Stomach (tissue), 9 donors: Measurements from ENCODE around the gene ITSN2. TPM values are rescaled to one million over a fixed set of nuclear protein-coding genes. Genes with fewer than 3 reads are reported as not detected.
A peak's percentile ranks its signal among the peaks of the same experiment; 100 is the strongest.

Experiments
- DNase-seq, 2 donors: peaks; one replicate each; pipeline versions ENCODE4 v3.0.0 to v3.0.0-alpha.2; 2013 to 2019
- H3K27ac ChIP-seq, 5 donors: fragments of 200-600 bp in 4 of 5; sonication (generic) in 4 of 5; one replicate each; pipeline ENCODE4 v1.5.1; 2013 to 2019; ENCODE audit warnings: mild to moderate bottlenecking in 1 of 5, moderate library complexity in 1 of 5
- H3K27me3 ChIP-seq, 3 donors: fragments of 200-600 bp; sonication (generic); one replicate each; pipeline ENCODE4 v1.5.1; 2017 to 2019; ENCODE audit warnings: mixed run types in 1 of 3
- H3K36me3 ChIP-seq, 4 donors: fragments of 200-600 bp; sonication (generic); 1 replicate in 3 of 4; 2 replicates in 1 of 4; pipeline ENCODE4 v1.5.1; 2016 to 2019
- H3K4me1 ChIP-seq, 4 donors: fragments of 200-600 bp; sonication (generic); one replicate each; pipeline ENCODE4 v1.5.1; 2016 to 2019
- H3K4me3 ChIP-seq, 4 donors: fragments of 200-600 bp; sonication (generic) in 3 of 4; one replicate each; pipeline ENCODE4 v1.5.1; 2016 to 2019; ENCODE audit warnings: mild to moderate bottlenecking in 1 of 4
- H3K9me3 ChIP-seq, 4 donors: fragments of 200-600 bp; sonication (generic); one replicate each; pipeline ENCODE4 v1.5.1; 2016 to 2019
- CTCF ChIP-seq, 7 experiments: fragments of 450-650 bp in 4 of 7; fragments of 200-600 bp in 3 of 7; sonication (generic) in 3 of 7; IDR thresholded peaks; one replicate each; pipeline ENCODE4 v1.5.1; 2016 to 2019; ENCODE audit warnings: antibody characterized with exemption in 7 of 7, control low read depth in 2 of 7, mild to moderate bottlenecking in 1 of 7
- EP300 ChIP-seq: sonication (generic); formaldehyde crosslinking; IDR thresholded peaks from one replicate; pipeline ENCODE4 v1.6.1; 2017; ENCODE audit warnings: antibody characterized with exemption
- POLR2A ChIP-seq, 4 donors: fragments of 450-650 bp; IDR thresholded peaks; one replicate each; pipeline ENCODE4 v1.6.1; 2016; ENCODE audit warnings: antibody characterized with exemption in 4 of 4, control low read depth in 2 of 4, mild to moderate bottlenecking in 1 of 4, moderate library complexity in 1 of 4
- POLR2AphosphoS5 ChIP-seq, 3 donors: sonication (generic); formaldehyde crosslinking; IDR thresholded peaks; one replicate each; pipeline ENCODE4 v1.6.1; 2016; ENCODE audit warnings: antibody characterized with exemption in 3 of 3
- WGBS, 5 donors: extraction: QIAGEN DNeasy Blood & Tissue Kit in 3 of 5; methylation state at CpG; one replicate each; pipeline versions ENCODE4 v1.1.5 to v1.1.7; 2013 to 2018; 5-methylcytosine and 5-hydroxymethylcytosine counted together
- intact Hi-C: fragments of 100-400 bp; cut with DNase I; formaldehyde crosslinking; loops from one replicate; pipeline ENCODE4 v1.15.1; 2023; ENCODE audit warnings: low total_unique reads
- polyA plus RNA-seq, 3 donors: library from polyadenylated mRNA; stranded (reverse); fragments of 200-250 nt; gene quantifications; one replicate each; pipeline ENCODE4 v1.2.3, GENCODE V29; 2013
- total RNA-seq, 5 donors: library from RNA; depleted of rRNA; stranded (reverse); fragments of >200 nt; gene quantifications; one replicate each; pipeline versions ENCODE4 v1.1.0 to v1.2.3, GENCODE V29; 2014 to 2016
- donor health status: healthy with polysubstance abuse.
- donor health status: Bipolar disorder and iron deficiency.
- donor health status: healthy.

The ITSN2 gene
- total and polyA plus RNA-seq, 8 donors: 14.6 to 216 (median 44.9) TPM

- TF ChIP-seq EP300: no peak
- TF ChIP-seq CTCF (IDR thresholded peaks at IDR 0.05): no peak
- no peak for TF ChIP-seq POLR2AphosphoS5 (IDR thresholded peaks at IDR 0.05)
- TF ChIP-seq POLR2A (IDR thresholded peaks at IDR 0.05): no peak
- Histone ChIP-seq H3K27ac (peak overlapping the region in 4 of 5 donors; percentile 55 to 78 (median 68)), H3K4me3 (no peak overlapping the region), H3K36me3 (no peaks in the 10 kb centered on the region), H3K9me3 (no peaks in the 10 kb centered on the region), H3K4me1 (peaks cover 16 to 26% (median 20%) of the 10 kb centered on the region in 4 donors), H3K27me3 (no peaks in the 10 kb centered on the region)
- 9 to 24% (median 17%) methylated on average over 5 of the region's 5 CpGs for WGBS, 5 donors
- no peak for DNase-seq
- intact Hi-C loops: no loop called here
These were observed 5.5 kb upstream of the ITSN2 start for GRCh38 chr2:24365826-24366225.

GRCh38 chr2:24365051-24365450 is 4.7 kb upstream of the ITSN2 start:
- peak overlapping the region; percentile 3 to 78 (median 60) for H3K27ac ChIP-seq
- intact Hi-C loops: no loop called here
- no peak overlapping the region for H3K4me3 ChIP-seq
- peak; percentile 34 to 87 (median 46) for TF ChIP-seq POLR2AphosphoS5 (IDR thresholded peaks at IDR 0.05)
- TF ChIP-seq EP300: no peak
- H3K9me3 ChIP-seq: no peaks in the 10 kb centered on the region
- no peaks in the 10 kb centered on the region for H3K27me3 ChIP-seq
- peaks cover 16 to 28% (median 21%) of the 10 kb centered on the region in 4 donors for H3K4me1 ChIP-seq
- WGBS, 5 donors: 10 to 21% (median 15%) methylated on average over 7 of the region's 7 CpGs
- DNase-seq: peak; percentile 84 to 90
- no peaks in the 10 kb centered on the region for H3K36me3 ChIP-seq

- H3K36me3 ChIP-seq: no peaks in the 10 kb centered on the region
- TF ChIP-seq EP300 (no peak), CTCF (IDR thresholded peaks at IDR 0.05) (no peak), POLR2AphosphoS5 (IDR thresholded peaks at IDR 0.05) (no peak), POLR2A (IDR thresholded peaks at IDR 0.05) (no peak)
- 90 to 100% (median 95%) methylated on average over 2 of the region's 2 CpGs for WGBS, 5 donors
- H3K9me3 ChIP-seq: no peaks in the 10 kb centered on the region
- H3K27ac ChIP-seq: no peak overlapping the region
- H3K4me3 ChIP-seq: no peak overlapping the region
- peaks cover 16 to 37% (median 27%) of the 10 kb centered on the region in 4 donors for H3K4me1 ChIP-seq
- no peak for DNase-seq
- intact Hi-C loops: no loop called here
- no peaks in the 10 kb centered on the region for H3K27me3 ChIP-seq
These were observed 3.0 kb upstream of the ITSN2 start for GRCh38 chr2:24363301-24363700.

- Histone ChIP-seq H3K27ac (no peak overlapping the region), H3K36me3 (no peaks in the 10 kb centered on the region), H3K27me3 (no peaks in the 10 kb centered on the region), H3K4me3 (no peak overlapping the region), H3K9me3 (no peaks in the 10 kb centered on the region), H3K4me1 (peaks cover 16 to 46% (median 31%) of the 10 kb centered on the region in 4 donors)
- intact Hi-C loops: no loop called here
- no peak for DNase-seq
- TF ChIP-seq POLR2A (IDR thresholded peaks at IDR 0.05): no peak
- TF ChIP-seq POLR2AphosphoS5 (IDR thresholded peaks at IDR 0.05): no peak
- TF ChIP-seq EP300: no peak
- TF ChIP-seq CTCF (IDR thresholded peaks at IDR 0.05): no peak
- WGBS, 5 donors: 58 to 71% (median 69%) methylated on average over 4 of the region's 4 CpGs
These were observed 1.9 kb upstream of the ITSN2 start for GRCh38 chr2:24362253-24362652.

GRCh38 chr2:24360963-24361330 is 611 bp upstream of the ITSN2 start:
- peaks cover 14 to 45% (median 29%) of the 10 kb centered on the region in 4 donors for H3K4me1 ChIP-seq
- intact Hi-C loops: no loop called here
- peak overlapping the region; percentile 95 to 98 (median 96) for H3K27ac ChIP-seq
- no peaks in the 10 kb centered on the region for H3K36me3 ChIP-seq
- peak overlapping the region; percentile 66 to 95 (median 76) for H3K4me3 ChIP-seq
- H3K27me3 ChIP-seq: no peaks in the 10 kb centered on the region
- H3K9me3 ChIP-seq: no peaks in the 10 kb centered on the region
- 81 to 92% (median 89%) methylated on average over 15 of the region's 15 CpGs for WGBS, 5 donors
- TF ChIP-seq CTCF (IDR thresholded peaks at IDR 0.05) (no peak), EP300 (no peak), POLR2A (IDR thresholded peaks at IDR 0.05) (no peak), POLR2AphosphoS5 (IDR thresholded peaks at IDR 0.05) (no peak)
- no peak for DNase-seq
